GM18907 (cell line): ENCODE measurements around the gene VAMP3.

Source experiments
- ATAC-seq: cut with Tn5 transposase; IDR thresholded peaks from one replicate; pipeline ENCODE4 v1.9.1; 2021; ENCODE audit warnings: mild to moderate bottlenecking, moderate library complexity; ENCODE audit not compliant: unreplicated experiment

VAMP3 gene

DNA sequence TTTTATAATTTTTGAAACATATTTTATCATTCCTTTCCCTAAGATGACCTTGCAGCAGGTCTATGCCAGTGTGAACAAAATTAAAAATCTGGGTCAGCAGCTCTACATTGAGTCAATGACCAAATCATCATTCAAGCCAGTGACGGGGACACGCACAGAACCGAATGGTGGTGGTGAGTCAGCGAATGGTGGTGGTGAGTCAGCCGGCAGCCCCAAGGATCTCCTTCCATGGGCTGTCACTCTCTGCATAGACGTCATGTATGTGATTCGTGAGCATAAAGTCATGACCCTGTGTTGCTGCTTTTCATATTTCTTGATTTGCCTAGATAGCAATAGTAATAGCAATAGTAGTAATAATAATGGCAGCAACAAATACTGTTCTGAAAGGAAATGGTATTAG lies 39.3 kb downstream of the VAMP3 start:
- ATAC-seq, result no peak

DNA sequence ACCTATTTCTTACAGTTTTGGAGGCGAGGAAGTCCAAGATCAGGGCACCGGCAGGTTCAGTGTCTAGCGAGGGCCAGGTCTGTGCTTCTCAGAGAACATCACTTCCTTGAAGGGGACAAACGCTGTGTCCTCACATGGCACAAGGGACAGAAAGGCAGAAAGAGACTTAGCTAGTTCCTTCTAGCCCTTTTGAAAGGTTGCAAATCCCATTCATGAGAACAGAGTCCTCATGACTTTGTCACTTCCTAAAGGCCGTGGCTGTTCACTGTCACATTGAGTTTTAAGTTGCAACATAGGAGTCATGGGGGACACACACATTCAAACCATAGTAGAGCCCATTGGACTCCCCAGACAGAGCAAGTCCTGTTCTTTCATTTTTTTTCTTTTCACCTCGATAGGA lies 40.4 kb downstream of the VAMP3 start:
- ATAC-seq, result no peak

DNA sequence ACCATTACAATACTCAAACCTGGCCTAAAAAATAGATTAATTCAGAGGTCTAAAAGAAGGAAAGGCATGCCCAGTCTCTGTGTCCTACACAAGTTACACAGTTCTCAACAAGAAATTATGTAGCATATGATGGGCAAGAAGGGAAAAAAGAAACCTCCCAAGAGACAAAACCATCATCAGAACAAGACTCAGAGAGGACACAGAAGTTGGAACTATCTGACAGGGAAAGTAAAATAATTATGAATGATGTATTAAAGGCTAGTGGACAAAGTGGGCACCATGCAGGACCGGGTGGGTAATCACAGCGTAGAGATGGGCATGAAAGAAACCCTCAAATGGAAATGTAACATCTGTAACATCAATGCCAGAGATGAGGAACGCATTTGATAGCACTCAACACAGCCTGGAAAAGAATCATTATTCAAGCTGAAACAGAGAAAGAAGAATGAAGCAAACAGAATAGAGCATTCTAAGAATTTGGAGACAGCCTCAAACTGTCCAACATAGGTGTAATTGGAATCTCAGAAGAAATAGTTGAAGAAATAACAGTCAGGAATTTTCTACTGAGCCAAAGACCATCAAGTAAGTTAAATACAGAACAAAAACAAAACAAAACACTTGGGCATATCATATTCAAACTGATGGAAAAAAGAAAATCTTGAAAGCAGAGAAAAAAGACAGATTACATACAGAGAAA lies 42.7 kb downstream of the VAMP3 start:
- no peak for ATAC-seq

DNA sequence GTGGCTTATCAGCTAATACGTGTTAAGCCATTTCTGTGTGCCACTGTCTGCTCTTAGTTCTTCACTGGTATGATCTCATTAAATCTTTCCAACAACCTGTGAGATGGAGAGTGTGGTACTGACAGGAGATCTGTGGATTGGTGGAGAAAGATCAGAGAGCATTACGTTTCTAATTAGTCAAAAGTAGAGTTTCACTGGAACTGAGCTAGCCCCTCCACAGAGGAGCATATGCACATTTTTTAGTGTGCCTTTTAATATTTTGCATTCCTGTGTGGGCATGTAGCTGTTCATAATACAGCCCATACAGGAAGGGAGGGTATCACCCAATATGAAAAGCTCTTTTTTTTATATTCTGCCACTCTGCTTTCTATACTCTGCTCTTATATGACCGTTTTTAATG lies 50.2 kb downstream of the VAMP3 start:
- ATAC-seq, result no peak

DNA sequence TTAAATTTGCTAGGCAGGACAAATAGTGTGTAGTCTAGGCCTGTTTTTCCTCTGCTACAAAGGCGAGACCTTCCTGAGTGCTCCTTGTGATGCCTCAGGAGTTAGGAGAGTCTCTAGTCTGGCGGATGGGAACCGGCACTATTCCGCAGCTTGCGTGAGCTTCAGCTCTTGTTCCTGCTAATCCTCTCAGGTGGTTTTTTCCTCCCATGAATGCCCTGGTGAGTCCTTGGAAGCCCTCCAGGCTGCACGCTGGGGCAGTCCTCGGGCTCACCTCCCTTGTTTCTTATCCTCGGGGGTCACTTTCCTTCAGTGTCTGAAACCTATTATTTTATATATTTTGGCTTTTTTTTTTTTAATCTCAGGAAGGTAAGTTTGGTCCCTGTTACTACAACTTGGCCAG lies 53.6 kb downstream of the VAMP3 start:
- no peak for ATAC-seq

DNA sequence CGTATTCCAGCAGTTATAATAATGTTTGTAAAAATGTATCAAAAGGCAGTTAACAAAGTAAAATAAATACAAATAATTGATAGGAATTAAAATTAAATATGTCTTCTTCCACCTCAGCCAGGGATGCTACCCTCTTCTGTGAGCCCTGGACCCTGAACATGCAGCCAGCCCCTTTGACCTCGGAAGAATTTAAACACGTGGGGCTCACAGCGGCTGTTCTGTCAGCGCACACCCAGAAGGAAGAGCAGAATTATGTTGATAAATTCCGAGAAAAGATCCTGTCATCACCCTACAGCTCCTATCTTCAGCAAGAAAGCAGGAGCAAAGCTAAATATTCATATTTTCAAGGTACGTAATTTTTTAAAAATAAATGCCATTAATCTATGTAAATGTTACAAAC lies 55.3 kb downstream of the VAMP3 start:
- ATAC-seq, result no peak

DNA sequence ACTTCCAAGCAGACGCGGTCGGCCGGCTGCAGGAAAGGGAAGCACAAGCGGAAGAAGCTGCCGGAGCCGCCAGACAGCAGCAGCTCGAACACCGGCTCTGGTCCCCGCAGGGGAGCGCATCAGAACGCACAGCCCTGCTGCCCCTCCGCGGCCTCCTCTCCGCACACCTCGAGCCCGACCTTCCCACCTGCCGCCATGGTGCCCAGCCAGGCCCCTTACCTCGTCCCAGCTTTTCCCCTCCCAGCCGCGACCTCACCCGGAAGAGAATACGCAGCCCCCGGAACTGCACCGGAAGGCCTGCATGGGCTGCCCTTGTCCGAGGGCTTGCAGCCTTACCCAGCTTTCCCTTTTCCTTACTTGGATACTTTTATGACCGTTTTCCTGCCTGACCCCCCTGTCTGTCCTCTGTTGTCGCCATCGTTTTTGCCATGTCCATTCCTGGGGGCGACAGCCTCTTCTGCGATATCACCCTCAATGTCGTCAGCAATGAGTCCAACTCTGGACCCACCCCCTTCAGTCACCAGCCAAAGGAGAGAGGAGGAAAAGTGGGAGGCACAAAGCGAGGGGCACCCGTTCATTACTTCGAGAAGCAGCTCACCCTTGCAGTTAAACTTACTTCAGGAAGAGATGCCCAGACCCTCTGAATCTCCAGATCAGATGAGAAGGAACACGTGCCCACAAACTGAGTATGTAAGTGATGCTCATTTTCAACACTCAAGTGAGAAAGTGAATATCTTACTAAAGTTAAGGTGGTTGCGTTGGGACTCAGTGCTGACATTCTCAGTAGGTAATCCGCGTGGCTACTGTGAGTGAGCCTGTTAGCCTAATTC lies 56.2 kb downstream of the VAMP3 start:
- ATAC-seq, result no peak
